ENCODE results near the gene SLC22A23. TPM values are rescaled to one million over a fixed set of nuclear protein-coding genes. Genes with fewer than 3 reads are reported as not detected.

The SLC22A23 gene
- total RNA-seq, 4 donors from 2014 or later: 6.6 to 25.0 (median 14.6) TPM

DNA sequence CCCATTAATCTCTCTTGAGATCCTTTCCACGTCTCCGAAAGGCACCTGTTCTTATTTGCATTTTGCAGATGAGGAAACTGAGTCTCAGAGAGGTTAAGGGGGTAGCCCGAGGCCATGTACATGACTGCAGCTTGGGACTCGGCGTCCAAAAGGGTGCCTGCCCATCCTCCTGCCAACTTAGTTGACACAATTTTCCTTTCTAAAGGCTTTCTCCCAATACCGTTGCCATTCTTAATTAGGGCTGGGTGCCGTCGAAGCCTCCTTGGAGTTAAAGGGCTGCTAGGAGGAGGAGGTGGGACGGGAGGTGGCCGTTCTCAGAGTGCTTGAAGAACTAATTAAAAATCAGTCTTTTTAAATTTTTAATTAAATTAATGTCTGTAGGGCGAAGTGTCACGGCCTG, 198.6 kb downstream of the SLC22A23 start:
- DNase-seq: no peak
- Histone ChIP-seq H3K36me3 (no peaks in the 10 kb centered on the region), H3K4me3 (peak overlapping the region; percentile 88 to 91 (median 90)), H3K27me3 (no peaks in the 10 kb centered on the region), H3K9me3 (no peaks in the 10 kb centered on the region), H3K4me1 (peaks cover 32 to 35% of the 10 kb centered on the region in 2 donors), H3K27ac (peak overlapping the region; percentile 84 to 93 (median 92))
- ATAC-seq: no peak
- in situ Hi-C loops (cut with MboI; ENCODE audit: low sequenced_read_pairs in 4 of 4) (loop anchor here in 3 of 4 donors (10.0 to 25.0 kb wide), 3 partner anchors 133 to 754 kb away; partner anchors contain the start of gene NQO2 (in 1 of the 3)), intact Hi-C loops (cut with DNase I; ENCODE audit: low total_unique reads) (loop anchor here (2.0 to 5.0 kb wide), 3 partner anchors 95 to 256 kb away; partner anchors contain the start of gene BPHL)
- TF ChIP-seq, protein P1, sequence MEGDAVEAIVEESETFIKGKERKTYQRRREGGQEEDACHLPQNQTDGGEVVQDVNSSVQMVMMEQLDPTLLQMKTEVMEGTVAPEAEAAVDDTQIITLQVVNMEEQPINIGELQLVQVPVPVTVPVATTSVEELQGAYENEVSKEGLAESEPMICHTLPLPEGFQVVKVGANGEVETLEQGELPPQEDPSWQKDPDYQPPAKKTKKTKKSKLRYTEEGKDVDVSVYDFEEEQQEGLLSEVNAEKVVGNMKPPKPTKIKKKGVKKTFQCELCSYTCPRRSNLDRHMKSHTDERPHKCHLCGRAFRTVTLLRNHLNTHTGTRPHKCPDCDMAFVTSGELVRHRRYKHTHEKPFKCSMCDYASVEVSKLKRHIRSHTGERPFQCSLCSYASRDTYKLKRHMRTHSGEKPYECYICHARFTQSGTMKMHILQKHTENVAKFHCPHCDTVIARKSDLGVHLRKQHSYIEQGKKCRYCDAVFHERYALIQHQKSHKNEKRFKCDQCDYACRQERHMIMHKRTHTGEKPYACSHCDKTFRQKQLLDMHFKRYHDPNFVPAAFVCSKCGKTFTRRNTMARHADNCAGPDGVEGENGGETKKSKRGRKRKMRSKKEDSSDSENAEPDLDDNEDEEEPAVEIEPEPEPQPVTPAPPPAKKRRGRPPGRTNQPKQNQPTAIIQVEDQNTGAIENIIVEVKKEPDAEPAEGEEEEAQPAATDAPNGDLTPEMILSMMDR (IDR thresholded peaks at IDR 0.05 in 4 of 5, conservative IDR thresholded peaks at IDR 0.05 in 1 of 5): no peak
- no peak for TF ChIP-seq POLR2A (IDR thresholded peaks at IDR 0.05)

DNA sequence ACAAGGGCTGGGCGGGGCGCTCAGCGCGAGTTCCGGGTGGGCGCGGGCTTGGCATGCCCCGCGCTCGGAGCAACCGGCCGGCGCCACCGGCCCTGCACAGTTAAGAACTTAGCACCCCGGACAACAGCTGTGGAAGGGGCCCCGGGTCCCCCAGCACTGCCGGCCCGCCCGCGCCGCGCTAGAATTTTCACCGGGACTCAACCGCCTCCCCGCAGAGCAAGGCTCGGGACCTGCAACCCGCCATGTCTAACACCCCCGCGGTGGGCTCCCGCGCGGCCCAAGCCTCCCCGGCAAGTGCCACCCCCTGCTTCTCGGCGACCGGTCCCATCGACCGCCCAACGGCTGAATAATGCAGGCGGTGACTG, 203.3 kb downstream of the SLC22A23 start:
- intact Hi-C loops (cut with DNase I; ENCODE audit: low total_unique reads): no loop called here
- no peak for DNase-seq

DNA sequence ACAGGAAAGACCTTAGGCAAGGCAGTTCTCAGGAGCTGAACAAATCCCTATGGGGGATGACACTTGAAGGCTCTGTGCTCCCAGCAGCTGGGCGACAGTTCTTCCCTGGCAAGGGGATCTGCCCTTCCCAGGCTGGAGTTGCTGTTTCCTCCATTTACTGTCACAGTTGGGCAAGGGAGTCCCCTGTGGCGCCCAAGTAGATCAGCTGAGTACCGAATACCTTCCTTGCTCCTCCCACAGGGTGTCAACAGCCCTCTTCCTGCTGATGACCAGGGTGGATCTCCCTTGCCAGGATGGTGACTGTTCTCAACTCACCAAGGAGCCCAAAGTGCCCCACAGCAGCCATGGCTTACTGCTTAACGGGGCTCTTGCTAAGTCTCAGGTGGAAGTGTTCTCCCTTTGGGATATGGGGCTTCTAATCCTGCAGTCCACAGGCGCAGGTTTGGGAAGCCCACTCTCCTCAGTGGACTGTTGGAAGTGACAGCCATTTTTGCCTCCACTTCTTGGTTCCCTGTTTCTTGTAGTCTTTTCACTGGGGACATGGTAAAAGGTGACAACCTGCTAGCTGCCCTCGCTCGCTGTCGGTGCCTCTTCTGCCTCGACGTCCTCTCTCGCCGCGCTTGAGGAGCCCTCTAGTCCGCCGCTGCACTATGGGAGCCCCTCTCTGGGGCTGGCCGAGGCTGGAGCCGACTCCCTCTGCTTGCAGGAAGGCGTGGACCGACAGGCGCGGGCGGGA, 203.8 kb downstream of the SLC22A23 start:
- no peak for TF ChIP-seq POLR2A (IDR thresholded peaks at IDR 0.05)
- TF ChIP-seq, protein P1 (IDR thresholded peaks at IDR 0.05 in 4 of 5, conservative IDR thresholded peaks at IDR 0.05 in 1 of 5): no peak
- ATAC-seq: no peak
- no peak overlapping the region for H3K4me3 ChIP-seq

More for the DNA sequence above, 203.3 kb downstream of the SLC22A23 start:
- Histone ChIP-seq H3K4me3 (no peak overlapping the region), H3K27ac (no peak overlapping the region), H3K4me1 (peaks cover 4 to 9% of the 10 kb centered on the region in 2 donors), H3K9me3 (no peaks in the 10 kb centered on the region), H3K36me3 (no peaks in the 10 kb centered on the region), H3K27me3 (peaks cover 2 to 13% (median 11%) of the 10 kb centered on the region in 3 donors)
- TF ChIP-seq, protein P1 (IDR thresholded peaks at IDR 0.05 in 4 of 5, conservative IDR thresholded peaks at IDR 0.05 in 1 of 5): no peak
- in situ Hi-C loops (cut with MboI; ENCODE audit: low sequenced_read_pairs in 4 of 4): loop anchor here (5.0 to 25.0 kb wide), 4 partner anchors 126 to 759 kb away; partner anchors contain the start of gene NQO2 (in 1 of the 4)
- ATAC-seq: no peak

DNA sequence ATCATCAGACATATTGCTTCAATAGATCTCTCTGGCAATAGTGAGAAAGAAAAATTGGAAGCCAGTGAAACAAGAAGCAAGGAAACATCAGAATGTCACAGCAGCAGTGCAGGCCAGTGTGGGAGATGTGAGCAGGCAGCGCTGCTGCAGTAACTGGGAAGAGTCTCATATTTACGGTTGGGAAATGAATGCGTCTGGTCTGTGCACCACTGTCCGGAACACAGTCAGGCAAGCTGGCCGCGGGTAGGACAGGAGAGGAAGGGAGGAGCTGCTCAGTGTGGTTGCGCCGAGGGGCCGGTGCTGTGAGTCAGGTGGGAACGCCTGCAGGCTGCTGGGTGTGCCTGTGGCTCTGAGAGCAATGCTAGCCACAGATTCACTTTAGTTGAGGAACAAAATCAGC, 204.5 kb downstream of the SLC22A23 start:
- H3K9me3 ChIP-seq: no peaks in the 10 kb centered on the region
- ATAC-seq (no peak), DNase-seq (no peak)
- no peak overlapping the region for H3K4me3 ChIP-seq
- intact Hi-C loops (cut with DNase I; ENCODE audit: low total_unique reads) (no loop called here), in situ Hi-C loops (cut with MboI; ENCODE audit: low sequenced_read_pairs in 4 of 4) (loop anchor here (5.0 to 25.0 kb wide), 4 partner anchors 125 to 760 kb away; partner anchors contain the start of gene NQO2 (in 1 of the 4))
- no peaks in the 10 kb centered on the region for H3K36me3 ChIP-seq
- no peak overlapping the region for H3K27ac ChIP-seq
- TF ChIP-seq POLR2A (IDR thresholded peaks at IDR 0.05): no peak
- TF ChIP-seq, protein P1 (IDR thresholded peaks at IDR 0.05 in 4 of 5, conservative IDR thresholded peaks at IDR 0.05 in 1 of 5): no peak
- H3K4me1 ChIP-seq: peaks cover 8 to 13% of the 10 kb centered on the region in 2 donors
- peaks cover 7 to 25% (median 22%) of the 10 kb centered on the region in 3 donors for H3K27me3 ChIP-seq

More for the DNA sequence above, 203.8 kb downstream of the SLC22A23 start:
- peaks cover 7 to 10% of the 10 kb centered on the region in 2 donors for H3K4me1 ChIP-seq
- DNase-seq: no peak
- no peak overlapping the region for H3K27ac ChIP-seq
- in situ Hi-C loops (cut with MboI; ENCODE audit: low sequenced_read_pairs in 4 of 4) (loop anchor here (5.0 to 25.0 kb wide), 4 partner anchors 126 to 759 kb away; partner anchors contain the start of gene NQO2 (in 1 of the 4)), intact Hi-C loops (cut with DNase I; ENCODE audit: low total_unique reads) (no loop called here)
- H3K9me3 ChIP-seq: no peaks in the 10 kb centered on the region
- peaks cover 7 to 19% (median 16%) of the 10 kb centered on the region in 3 donors for H3K27me3 ChIP-seq
- H3K36me3 ChIP-seq: no peaks in the 10 kb centered on the region

All from gastrocnemius medialis (tissue), 4 donors.